Erythroblast (primary cell): ENCODE results near the gene VWC2.

Experiments
- GATA1 ChIP-seq: IDR thresholded peaks from 2 replicates; pipeline ENCODE4 v1.6.1; 2011; ENCODE audit warnings: low read depth, mild to moderate bottlenecking, control low read depth, low read length, moderate library complexity
- POLR2A ChIP-seq: IDR thresholded peaks from 2 replicates; pipeline ENCODE4 v1.6.1; 2011; ENCODE audit warnings: mild to moderate bottlenecking, low read length

- no peak for TF ChIP-seq POLR2A
- no peak for TF ChIP-seq GATA1
Measured at GRCh38 chr7:49885593-49886285, 112.3 kb downstream of the VWC2 start.
